Measurements from ENCODE around the gene PAPSS2. TPM values are rescaled to one million over a fixed set of nuclear protein-coding genes. Genes with fewer than 3 reads are reported as not detected.

The PAPSS2 gene
- total RNA-seq, 2 donors from 2014 or later = 15.7 to 20.2 TPM

DNA sequence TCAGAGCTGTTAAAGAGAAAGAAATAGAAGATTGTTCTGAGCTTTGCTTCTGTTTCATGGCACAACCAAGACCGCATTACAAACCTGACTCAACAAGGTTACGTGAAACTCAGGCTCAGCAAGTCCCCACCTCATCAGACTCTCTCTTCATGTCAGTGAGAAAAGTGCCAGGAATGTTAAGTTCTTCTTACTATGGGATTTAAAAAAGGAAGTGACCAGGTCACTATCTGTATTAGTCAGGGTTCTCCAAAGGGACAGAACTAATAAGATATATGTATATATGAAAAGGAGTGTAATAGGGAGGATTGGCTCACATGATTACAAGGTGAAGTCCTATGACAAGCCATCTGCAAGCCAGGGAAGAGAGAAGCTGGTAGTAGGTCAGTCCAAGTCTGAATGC lies 25.4 kb upstream of the PAPSS2 start:
- Histone ChIP-seq H3K9ac (ENCODE audit: extremely low read depth, low read length, poor library complexity, severe bottlenecking) (no peak overlapping the region), H3K4me3 (ENCODE audit: low read length) (no peak overlapping the region), H3K27me3 (ENCODE audit: control insufficient read depth, insufficient read depth, low read length, poor library complexity, severe bottlenecking) (no peaks in the 10 kb centered on the region), H3K9me3 (ENCODE audit: control insufficient read depth, low read length) (peaks cover 21% of the 10 kb centered on the region), H3K27ac (ENCODE audit: low read depth, low read length) (no peak overlapping the region), H3K4me1 (ENCODE audit: control insufficient read depth, insufficient read depth, low read length) (peaks cover 4% of the 10 kb centered on the region), H3K36me3 (ENCODE audit: control insufficient read depth, insufficient read depth, low read length) (no peaks in the 10 kb centered on the region)
- Mint-ChIP-seq H3K36me3 (ENCODE audit: low read depth) (peaks cover 4% of the 10 kb centered on the region), H3K4me1 (peaks cover 42% of the 10 kb centered on the region), H3K9me3 (peaks cover 18% of the 10 kb centered on the region), H3K27me3 (ENCODE audit: insufficient read depth) (no peaks in the 10 kb centered on the region), H3K27ac (no peak overlapping the region), H3K4me3 (no peak overlapping the region)
- WGBS, 2 experiments (ENCODE audit: insufficient coverage in 1 of 2, insufficient read length in 1 of 2) = 88% methylated on average over 2 of the region's 2 CpGs; no CpG with 5 or more reads in 1 of the 2 experiments
- TF ChIP-seq, protein P1, sequence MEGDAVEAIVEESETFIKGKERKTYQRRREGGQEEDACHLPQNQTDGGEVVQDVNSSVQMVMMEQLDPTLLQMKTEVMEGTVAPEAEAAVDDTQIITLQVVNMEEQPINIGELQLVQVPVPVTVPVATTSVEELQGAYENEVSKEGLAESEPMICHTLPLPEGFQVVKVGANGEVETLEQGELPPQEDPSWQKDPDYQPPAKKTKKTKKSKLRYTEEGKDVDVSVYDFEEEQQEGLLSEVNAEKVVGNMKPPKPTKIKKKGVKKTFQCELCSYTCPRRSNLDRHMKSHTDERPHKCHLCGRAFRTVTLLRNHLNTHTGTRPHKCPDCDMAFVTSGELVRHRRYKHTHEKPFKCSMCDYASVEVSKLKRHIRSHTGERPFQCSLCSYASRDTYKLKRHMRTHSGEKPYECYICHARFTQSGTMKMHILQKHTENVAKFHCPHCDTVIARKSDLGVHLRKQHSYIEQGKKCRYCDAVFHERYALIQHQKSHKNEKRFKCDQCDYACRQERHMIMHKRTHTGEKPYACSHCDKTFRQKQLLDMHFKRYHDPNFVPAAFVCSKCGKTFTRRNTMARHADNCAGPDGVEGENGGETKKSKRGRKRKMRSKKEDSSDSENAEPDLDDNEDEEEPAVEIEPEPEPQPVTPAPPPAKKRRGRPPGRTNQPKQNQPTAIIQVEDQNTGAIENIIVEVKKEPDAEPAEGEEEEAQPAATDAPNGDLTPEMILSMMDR (conservative IDR thresholded peaks at IDR 0.05) = no peak
- no peak for DNase-seq

DNA sequence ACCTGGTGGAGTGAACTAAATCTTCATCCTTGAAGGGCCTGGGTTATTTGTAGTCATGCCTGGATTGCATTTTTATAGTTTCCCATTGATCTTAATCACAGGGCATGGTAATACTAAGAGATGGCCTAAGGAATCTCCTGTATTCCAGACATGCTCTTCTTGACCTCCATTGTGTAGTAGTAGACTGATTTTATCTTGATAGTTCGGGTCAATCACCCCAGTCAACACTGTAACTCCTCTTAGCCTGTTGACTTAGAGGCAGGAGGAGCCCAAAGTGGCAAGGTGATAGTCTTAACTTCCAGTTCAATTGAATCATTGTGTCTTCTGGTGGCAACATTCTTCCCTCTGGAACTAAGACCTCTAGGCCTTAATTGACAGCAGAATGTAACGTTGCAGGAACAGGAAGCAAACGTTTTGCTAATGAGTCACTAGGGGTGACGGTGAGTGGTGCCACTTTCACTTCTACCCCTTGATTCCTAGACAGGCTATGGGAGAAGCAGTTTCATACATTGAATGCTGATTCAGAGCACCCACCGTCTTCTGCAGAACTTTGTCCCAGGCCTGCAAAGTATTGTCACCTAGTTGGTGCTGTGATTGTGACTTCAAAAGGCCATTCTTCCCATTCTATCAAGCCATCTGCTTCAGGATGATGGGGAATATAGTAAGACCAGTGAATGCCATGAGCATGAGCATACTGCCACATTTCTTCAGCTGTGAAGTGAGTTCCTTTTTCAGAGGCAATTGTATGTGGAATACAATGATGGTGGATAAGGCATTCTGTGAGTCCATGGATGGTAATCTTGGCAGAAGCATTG lies 24.0 kb upstream of the PAPSS2 start:
- TF ChIP-seq, protein P1 (conservative IDR thresholded peaks at IDR 0.05) = no peak
- 61 to 64% methylated on average over 4 to 5 of the region's 5 CpGs for WGBS, 2 experiments (ENCODE audit: insufficient coverage in 1 of 2, insufficient read length in 1 of 2)
- DNase-seq = no peak
- Mint-ChIP-seq H3K4me3 (no peak overlapping the region), H3K27me3 (ENCODE audit: insufficient read depth) (no peaks in the 10 kb centered on the region), H3K27ac (peak overlapping the region; percentile 76), H3K4me1 (peaks cover 53% of the 10 kb centered on the region), H3K36me3 (ENCODE audit: low read depth) (peaks cover 4% of the 10 kb centered on the region), H3K9me3 (peaks cover 18% of the 10 kb centered on the region)
- Histone ChIP-seq H3K9me3 (ENCODE audit: control insufficient read depth, low read length) (peaks cover 21% of the 10 kb centered on the region), H3K4me1 (ENCODE audit: control insufficient read depth, insufficient read depth, low read length) (peaks cover 16% of the 10 kb centered on the region), H3K27me3 (ENCODE audit: control insufficient read depth, insufficient read depth, low read length, poor library complexity, severe bottlenecking) (no peaks in the 10 kb centered on the region), H3K36me3 (ENCODE audit: control insufficient read depth, insufficient read depth, low read length) (no peaks in the 10 kb centered on the region), H3K9ac (ENCODE audit: extremely low read depth, low read length, poor library complexity, severe bottlenecking) (no peak overlapping the region), H3K4me3 (ENCODE audit: low read length) (peak overlapping the region; percentile 43), H3K27ac (ENCODE audit: low read depth, low read length) (no peak overlapping the region)

DNA sequence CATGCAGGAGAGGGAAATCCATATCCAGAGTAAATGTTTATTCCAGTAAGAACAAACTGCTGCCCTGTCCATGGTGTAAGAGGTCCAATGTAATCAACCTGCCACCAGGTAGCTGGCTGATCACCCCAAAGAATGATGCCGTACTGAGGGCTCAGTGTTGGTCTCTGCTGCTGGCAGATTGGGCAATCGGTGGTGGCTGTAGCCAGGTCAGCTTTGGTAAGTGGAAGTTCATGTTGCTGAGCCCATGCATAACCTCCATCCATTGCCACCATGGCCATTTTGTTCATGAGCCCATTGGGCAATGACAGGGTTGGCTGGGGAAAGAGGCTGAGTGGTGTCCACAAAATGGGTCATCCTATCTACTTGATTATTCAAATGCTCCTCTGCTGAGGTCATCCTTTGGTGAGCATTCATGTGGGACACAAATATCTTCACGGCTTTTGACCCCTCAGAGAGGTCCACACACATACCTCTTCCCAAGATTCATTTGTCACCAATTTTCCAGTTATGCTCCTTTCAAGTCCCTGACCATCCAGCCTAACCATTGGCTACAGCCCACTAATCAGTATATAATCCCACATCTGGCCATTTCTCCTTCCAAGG lies 23.3 kb upstream of the PAPSS2 start:
- H3K27ac ChIP-seq (ENCODE audit: low read depth, low read length) = no peak overlapping the region
- Mint-ChIP-seq H3K9me3 (peaks cover 18% of the 10 kb centered on the region), H3K4me1 (peaks cover 56% of the 10 kb centered on the region), H3K4me3 (no peak overlapping the region), H3K36me3 (ENCODE audit: low read depth) (peaks cover 4% of the 10 kb centered on the region), H3K27me3 (ENCODE audit: insufficient read depth) (no peaks in the 10 kb centered on the region), H3K27ac (no peak overlapping the region)
- WGBS, 2 experiments (ENCODE audit: insufficient coverage in 1 of 2, insufficient read length in 1 of 2) = 90 to 100% methylated on average over 2 to 3 of the region's 3 CpGs
- no peaks in the 10 kb centered on the region for H3K27me3 ChIP-seq (ENCODE audit: control insufficient read depth, insufficient read depth, low read length, poor library complexity, severe bottlenecking)
- no peaks in the 10 kb centered on the region for H3K36me3 ChIP-seq (ENCODE audit: control insufficient read depth, insufficient read depth, low read length)
- TF ChIP-seq, protein P1 (conservative IDR thresholded peaks at IDR 0.05) = no peak
- no peak overlapping the region for H3K9ac ChIP-seq (ENCODE audit: extremely low read depth, low read length, poor library complexity, severe bottlenecking)
- peaks cover 21% of the 10 kb centered on the region for H3K4me1 ChIP-seq (ENCODE audit: control insufficient read depth, insufficient read depth, low read length)
- peaks cover 19% of the 10 kb centered on the region for H3K9me3 ChIP-seq (ENCODE audit: control insufficient read depth, low read length)
- no peak for DNase-seq
- no peak overlapping the region for H3K4me3 ChIP-seq (ENCODE audit: low read length)

All from endodermal cell (in vitro differentiated cells).